Measurements from ENCODE around the gene TBXAS1. TPM values are rescaled to one million over a fixed set of nuclear protein-coding genes. Genes with fewer than 3 reads are reported as not detected.

The TBXAS1 gene
- total and polyA plus RNA-seq, 2 of the 8 experiments (the other 6 are each of a cell fraction or from before 2014, with no cell fraction given) = 0.86 to 2.1 TPM

- Histone ChIP-seq H3K14ac (ENCODE audit: insufficient read length) (no peak overlapping the region), H2BK20ac (ENCODE audit: low read length) (no peak overlapping the region), H3K18ac (ENCODE audit: extremely low read depth, low read length) (no peak overlapping the region), H3K79me1 (ENCODE audit: low read depth, low read length) (no peaks in the 10 kb centered on the region), H2BK120ac (replicated peaks; ENCODE audit: low read depth, low read length) (no peak overlapping the region), H3K36me3 (ENCODE audit: control insufficient read depth in 2 of 4, insufficient read depth in 4 of 4, low read length in 3 of 4) (no peaks in the 10 kb centered on the region), H2BK15ac (ENCODE audit: low read length) (no peak overlapping the region), H3K23me2 (ENCODE audit: low read depth, low read length) (0 out of 2 replicates have a peak, but pooled peaks cover 2% of the 10 kb centered on the region), H2AK5ac (ENCODE audit: low read depth, low read length) (no peak overlapping the region), H3K9ac (replicated peaks in 1 of 4; ENCODE audit: extremely low read depth in 1 of 4, low read depth in 3 of 4, low read length in 3 of 4) (no peak overlapping the region), H3K9me3 (ENCODE audit: insufficient read depth in 2 of 2, low read depth in 1 of 2, low read length in 1 of 2) (no peaks in the 10 kb centered on the region), H2BK12ac (ENCODE audit: low read depth, low read length) (no peak overlapping the region), H3K27ac (ENCODE audit: low read depth, low read length) (no peak overlapping the region), H2BK5ac (ENCODE audit: low read depth, low read length) (no peak overlapping the region), H3K4me1 (replicated peaks in 1 of 4; ENCODE audit: control insufficient read depth in 3 of 4, insufficient read depth in 4 of 4, low read length in 3 of 4) (no peaks in the 10 kb centered on the region), H4K8ac (ENCODE audit: extremely low read depth, insufficient read depth, low read length) (no peak overlapping the region), H3K79me2 (ENCODE audit: control insufficient read depth in 1 of 2, insufficient read depth in 2 of 2, low read length in 2 of 2) (no peaks in the 10 kb centered on the region), H4K5ac (ENCODE audit: insufficient read length, low read depth, low read length) (no peak overlapping the region), H3K4me3 (ENCODE audit: extremely low read depth in 1 of 4, insufficient read depth in 2 of 4, low read depth in 3 of 4, low read length in 4 of 4) (no peak overlapping the region), H3K23ac (ENCODE audit: insufficient read length) (no peak overlapping the region), H4K20me1 (replicated peaks in 1 of 2; ENCODE audit: control insufficient read depth in 1 of 2, insufficient read depth in 2 of 2, low read length in 2 of 2) (no peaks in the 10 kb centered on the region), H4K91ac (replicated peaks; ENCODE audit: insufficient read length, low read length) (no peak overlapping the region), H3K56ac (replicated peaks; ENCODE audit: insufficient read length, low read depth, low read length) (no peak overlapping the region), H3K4ac (replicated peaks; ENCODE audit: insufficient read length, low read depth, low read length) (no peak overlapping the region), H3K27me3 (replicated peaks in 1 of 4; ENCODE audit: control insufficient read depth in 3 of 4, extremely low read depth in 1 of 4, insufficient read depth in 3 of 4, low read length in 3 of 4) (no peaks in the 10 kb centered on the region), H3K4me2 (ENCODE audit: insufficient read depth in 1 of 2, low read depth in 2 of 2, low read length in 2 of 2) (no peak overlapping the region), H2AFZ (ENCODE audit: low read length) (no peak overlapping the region)
- 80% methylated on average over 1 of the region's 1 CpG; no CpG with 5 or more reads in 1 of the 2 experiments for WGBS, 2 experiments (ENCODE audit: extremely low coverage in 1 of 2, insufficient coverage in 1 of 2, insufficient read length in 1 of 2, insufficient replicate concordance in 2 of 2, low coverage in 1 of 2, low lambda C conversion rate in 2 of 2, missing lambda C conversion rate in 1 of 2)
- POLR2A ChIA-PET (ENCODE audit: partially characterized antibody) = no interaction called here
- DNase-seq (ENCODE audit: low read depth in 1 of 2, low spot score in 2 of 2) (no peak), FAIRE-seq (no peak)
- CTCF ChIA-PET (ENCODE audit: partially characterized antibody) = interaction anchor here (0.6 to 1.3 kb wide), 3 partner anchors 65 to 239 kb away, joined by 3 read pairs; no protein-coding TSS in a partner anchor
- TF ChIP-seq CEBPB (IDR thresholded peaks at IDR 0.05; ENCODE audit: low read depth, low read length) (no peak), SP1 (IDR thresholded peaks at IDR 0.05; ENCODE audit: low read depth, low read length) (no peak), RNF2 (IDR thresholded peaks at IDR 0.05; ENCODE audit: borderline replicate concordance, low read depth, low read length, missing control alignments, poor library complexity, severe bottlenecking) (no peak), MAX (IDR thresholded peaks at IDR 0.05) (no peak), FOSL1 (IDR thresholded peaks at IDR 0.05; ENCODE audit: insufficient read depth, low read depth, low read length) (no peak), SP2 (IDR thresholded peaks at IDR 0.05; ENCODE audit: low read length) (no peak), SIX5 (IDR thresholded peaks at IDR 0.05; ENCODE audit: low read depth, low read length) (no peak), EZH2 (IDR thresholded peaks at IDR 0.05; ENCODE audit: low read depth, low read length, severe bottlenecking) (no peak), BACH1 (IDR thresholded peaks at IDR 0.05; ENCODE audit: low read length) (no peak), HDAC6 (IDR thresholded peaks at IDR 0.05; ENCODE audit: low read depth, low read length) (no peak), KDM4A (IDR thresholded peaks at IDR 0.05; ENCODE audit: low read depth, low read length, severe bottlenecking) (no peak)
Observed at GRCh38 chr7:139893461-139893860, 64.4 kb downstream of the TBXAS1 start.

Measured in H1 (cell line).